ENCODE results near the gene TAGLN.

DNA sequence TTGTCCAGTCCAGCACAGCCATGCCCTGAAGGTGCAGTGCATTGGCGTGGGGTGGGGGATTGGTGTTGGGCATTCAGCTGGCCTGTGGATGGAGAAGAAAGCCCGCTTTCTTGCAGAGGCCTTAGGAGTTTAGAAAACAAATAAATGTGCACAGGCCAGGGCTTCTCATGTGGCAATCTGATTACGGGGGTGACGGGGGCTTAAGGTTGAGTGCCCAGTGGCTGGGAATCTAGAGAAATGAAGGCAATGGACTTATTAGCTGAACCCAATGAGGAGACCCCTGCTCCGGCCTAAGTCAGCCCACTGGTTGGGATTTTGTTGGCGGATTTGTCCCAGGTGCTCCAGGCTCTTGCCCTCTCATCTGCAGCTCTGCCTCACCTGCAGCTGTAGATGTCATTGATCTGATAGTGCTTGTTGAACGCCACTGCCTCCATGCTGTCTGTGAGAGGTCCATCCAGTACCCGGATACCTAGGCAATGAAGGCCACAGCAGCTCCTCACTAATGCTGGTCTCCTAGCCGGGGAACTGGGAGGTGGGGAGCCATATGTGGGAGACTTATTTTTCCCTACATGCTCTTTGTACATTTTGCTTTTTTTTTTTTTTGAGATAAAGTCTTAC, 26.5 kb downstream of the TAGLN start:
- TF ChIP-seq, protein P1, sequence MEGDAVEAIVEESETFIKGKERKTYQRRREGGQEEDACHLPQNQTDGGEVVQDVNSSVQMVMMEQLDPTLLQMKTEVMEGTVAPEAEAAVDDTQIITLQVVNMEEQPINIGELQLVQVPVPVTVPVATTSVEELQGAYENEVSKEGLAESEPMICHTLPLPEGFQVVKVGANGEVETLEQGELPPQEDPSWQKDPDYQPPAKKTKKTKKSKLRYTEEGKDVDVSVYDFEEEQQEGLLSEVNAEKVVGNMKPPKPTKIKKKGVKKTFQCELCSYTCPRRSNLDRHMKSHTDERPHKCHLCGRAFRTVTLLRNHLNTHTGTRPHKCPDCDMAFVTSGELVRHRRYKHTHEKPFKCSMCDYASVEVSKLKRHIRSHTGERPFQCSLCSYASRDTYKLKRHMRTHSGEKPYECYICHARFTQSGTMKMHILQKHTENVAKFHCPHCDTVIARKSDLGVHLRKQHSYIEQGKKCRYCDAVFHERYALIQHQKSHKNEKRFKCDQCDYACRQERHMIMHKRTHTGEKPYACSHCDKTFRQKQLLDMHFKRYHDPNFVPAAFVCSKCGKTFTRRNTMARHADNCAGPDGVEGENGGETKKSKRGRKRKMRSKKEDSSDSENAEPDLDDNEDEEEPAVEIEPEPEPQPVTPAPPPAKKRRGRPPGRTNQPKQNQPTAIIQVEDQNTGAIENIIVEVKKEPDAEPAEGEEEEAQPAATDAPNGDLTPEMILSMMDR (IDR thresholded peaks at IDR 0.05): no peak
- TF ChIP-seq POLR2AphosphoS5 (IDR thresholded peaks at IDR 0.05; ENCODE audit: low read depth, low read length) (no peak), YY1 (IDR thresholded peaks at IDR 0.05; ENCODE audit: low read depth) (no peak), CHD2 (IDR thresholded peaks at IDR 0.05; ENCODE audit: low read length, partially characterized antibody) (no peak), EP300 (IDR thresholded peaks at IDR 0.05; ENCODE audit: borderline replicate concordance in 1 of 2, low read depth in 1 of 2, low read length in 1 of 2) (no peak), TAF1 (IDR thresholded peaks at IDR 0.05; ENCODE audit: borderline replicate concordance, low read depth, low read length) (no peak), EZH2phosphoT487 (IDR thresholded peaks at IDR 0.05; ENCODE audit: borderline replicate concordance, low read depth) (no peak), RCOR1 (IDR thresholded peaks at IDR 0.05; ENCODE audit: low read length) (no peak), SMC3 (IDR thresholded peaks at IDR 0.05; ENCODE audit: low read depth, low read length) (no peak)
- TF ChIP-seq, protein P2, sequence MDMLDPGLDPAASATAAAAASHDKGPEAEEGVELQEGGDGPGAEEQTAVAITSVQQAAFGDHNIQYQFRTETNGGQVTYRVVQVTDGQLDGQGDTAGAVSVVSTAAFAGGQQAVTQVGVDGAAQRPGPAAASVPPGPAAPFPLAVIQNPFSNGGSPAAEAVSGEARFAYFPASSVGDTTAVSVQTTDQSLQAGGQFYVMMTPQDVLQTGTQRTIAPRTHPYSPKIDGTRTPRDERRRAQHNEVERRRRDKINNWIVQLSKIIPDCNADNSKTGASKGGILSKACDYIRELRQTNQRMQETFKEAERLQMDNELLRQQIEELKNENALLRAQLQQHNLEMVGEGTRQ (IDR thresholded peaks at IDR 0.05; ENCODE audit: borderline replicate concordance, low read depth, low read length): no peak
- TF ChIP-seq, protein P3, sequence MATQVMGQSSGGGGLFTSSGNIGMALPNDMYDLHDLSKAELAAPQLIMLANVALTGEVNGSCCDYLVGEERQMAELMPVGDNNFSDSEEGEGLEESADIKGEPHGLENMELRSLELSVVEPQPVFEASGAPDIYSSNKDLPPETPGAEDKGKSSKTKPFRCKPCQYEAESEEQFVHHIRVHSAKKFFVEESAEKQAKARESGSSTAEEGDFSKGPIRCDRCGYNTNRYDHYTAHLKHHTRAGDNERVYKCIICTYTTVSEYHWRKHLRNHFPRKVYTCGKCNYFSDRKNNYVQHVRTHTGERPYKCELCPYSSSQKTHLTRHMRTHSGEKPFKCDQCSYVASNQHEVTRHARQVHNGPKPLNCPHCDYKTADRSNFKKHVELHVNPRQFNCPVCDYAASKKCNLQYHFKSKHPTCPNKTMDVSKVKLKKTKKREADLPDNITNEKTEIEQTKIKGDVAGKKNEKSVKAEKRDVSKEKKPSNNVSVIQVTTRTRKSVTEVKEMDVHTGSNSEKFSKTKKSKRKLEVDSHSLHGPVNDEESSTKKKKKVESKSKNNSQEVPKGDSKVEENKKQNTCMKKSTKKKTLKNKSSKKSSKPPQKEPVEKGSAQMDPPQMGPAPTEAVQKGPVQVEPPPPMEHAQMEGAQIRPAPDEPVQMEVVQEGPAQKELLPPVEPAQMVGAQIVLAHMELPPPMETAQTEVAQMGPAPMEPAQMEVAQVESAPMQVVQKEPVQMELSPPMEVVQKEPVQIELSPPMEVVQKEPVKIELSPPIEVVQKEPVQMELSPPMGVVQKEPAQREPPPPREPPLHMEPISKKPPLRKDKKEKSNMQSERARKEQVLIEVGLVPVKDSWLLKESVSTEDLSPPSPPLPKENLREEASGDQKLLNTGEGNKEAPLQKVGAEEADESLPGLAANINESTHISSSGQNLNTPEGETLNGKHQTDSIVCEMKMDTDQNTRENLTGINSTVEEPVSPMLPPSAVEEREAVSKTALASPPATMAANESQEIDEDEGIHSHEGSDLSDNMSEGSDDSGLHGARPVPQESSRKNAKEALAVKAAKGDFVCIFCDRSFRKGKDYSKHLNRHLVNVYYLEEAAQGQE (IDR thresholded peaks at IDR 0.05; ENCODE audit: low read depth, low read length): no peak
- TF ChIP-seq, protein P4, sequence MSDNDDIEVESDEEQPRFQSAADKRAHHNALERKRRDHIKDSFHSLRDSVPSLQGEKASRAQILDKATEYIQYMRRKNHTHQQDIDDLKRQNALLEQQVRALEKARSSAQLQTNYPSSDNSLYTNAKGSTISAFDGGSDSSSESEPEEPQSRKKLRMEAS (IDR thresholded peaks at IDR 0.05; ENCODE audit: low read depth): no peak
- TF ChIP-seq, protein P5, sequence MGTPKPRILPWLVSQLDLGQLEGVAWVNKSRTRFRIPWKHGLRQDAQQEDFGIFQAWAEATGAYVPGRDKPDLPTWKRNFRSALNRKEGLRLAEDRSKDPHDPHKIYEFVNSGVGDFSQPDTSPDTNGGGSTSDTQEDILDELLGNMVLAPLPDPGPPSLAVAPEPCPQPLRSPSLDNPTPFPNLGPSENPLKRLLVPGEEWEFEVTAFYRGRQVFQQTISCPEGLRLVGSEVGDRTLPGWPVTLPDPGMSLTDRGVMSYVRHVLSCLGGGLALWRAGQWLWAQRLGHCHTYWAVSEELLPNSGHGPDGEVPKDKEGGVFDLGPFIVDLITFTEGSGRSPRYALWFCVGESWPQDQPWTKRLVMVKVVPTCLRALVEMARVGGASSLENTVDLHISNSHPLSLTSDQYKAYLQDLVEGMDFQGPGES (IDR thresholded peaks at IDR 0.05; ENCODE audit: low read depth, low read length): no peak
